Ovary (tissue), 9 donors: ENCODE data around the gene C16orf89. TPM values are rescaled to one million over a fixed set of nuclear protein-coding genes. Genes with fewer than 3 reads are reported as not detected.

Experiments
- DNase-seq, 5 donors: peaks; one replicate each; pipeline ENCODE4 v3.0.0-alpha.2; 2019 to 2020
- H3K27ac ChIP-seq, 2 donors: fragments of 200-600 bp; one replicate each; pipeline versions ENCODE4 v1.5.1 to v1.8.0; 2019 to 2022
- H3K27me3 ChIP-seq: fragments of 200-600 bp; one replicate; pipeline ENCODE4 v1.8.0; 2022
- H3K36me3 ChIP-seq: fragments of 200-600 bp; sonication (generic); one replicate; pipeline ENCODE4 v1.5.1; 2019
- H3K4me1 ChIP-seq: one replicate; pipeline ENCODE4 v1.8.1; 2013; ENCODE audit warnings: mild to moderate bottlenecking, moderate library complexity; ENCODE audit not compliant: insufficient read depth
- H3K4me3 ChIP-seq: fragments of 200-600 bp; sonication (generic); one replicate; pipeline ENCODE4 v1.5.1; 2017
- H3K9me3 ChIP-seq, 2 donors: fragments of 200-600 bp in 1 of 2; sonication (generic) in 1 of 2; one replicate each; pipeline versions ENCODE4 v1.5.1 to v1.8.1; 2013 to 2019; ENCODE audit warnings: mild to moderate bottlenecking in 1 of 2, moderate library complexity in 1 of 2
- EP300 ChIP-seq: sonication (generic); formaldehyde crosslinking; IDR thresholded peaks from one replicate; pipeline ENCODE4 v1.6.1; 2017; ENCODE audit warnings: antibody characterized with exemption
- POLR2A ChIP-seq: fragments of 450-650 bp; IDR thresholded peaks from one replicate; pipeline ENCODE4 v1.6.1; 2017; ENCODE audit warnings: antibody characterized with exemption, mild to moderate bottlenecking, moderate library complexity
- WGBS, 3 donors: extraction: QIAGEN DNeasy Blood & Tissue Kit in 1 of 3; methylation state at CpG; one replicate each; pipeline versions ENCODE4 v1.1.5 to v1.1.7; 2013 to 2017; 5-methylcytosine and 5-hydroxymethylcytosine counted together
- intact Hi-C, 4 donors: fragments of 100-400 bp; cut with DNase I; formaldehyde crosslinking; loops; one replicate each; pipeline versions ENCODE4 v1.11.0 to v1.15.1; 2022 to 2023
- polyA plus RNA-seq, 2 donors: library from polyadenylated mRNA; stranded (reverse); fragments of 200-250 nt in 1 of 2; fragments of 350-450 nt in 1 of 2; fragmentation: Illumina TruSeq in 1 of 2; extraction: RNeasy Lipid Tissue Mini Kit (QIAGEN cat#74804) in 1 of 2; gene quantifications; one replicate each; pipeline ENCODE4 v1.2.3, GENCODE V29; 2013 to 2014
- total RNA-seq, 7 donors: library from RNA; depleted of rRNA in 2 of 7; stranded (reverse); fragments of >200 nt in 2 of 7; fragmentation: NEBNext Ultra II Directional in 3 of 7; extraction: Animal tissue kit (Norgen Biotek cat#: 25700) in 3 of 7; gene quantifications; one replicate each; pipeline versions ENCODE4 v1.1.0 to v1.2.4, GENCODE V29; 2016 to 2023
- TF ChIP-seq, protein P1 (sequence below), 3 donors: fragments of 450-650 bp in 2 of 3; fragments of 200-600 bp in 1 of 3; IDR thresholded peaks; one replicate each; pipeline versions ENCODE4 v1.5.1 to v1.8.0; 2016 to 2022; ENCODE audit warnings: antibody characterized with exemption in 3 of 3, mild to moderate bottlenecking in 1 of 3
- donor health status: DM: no; HTN: no; CAD: no; lungs with moderate emphysema.
- donor health status: DM: no; HTN: no; CAD: no.
- donor health status: Bipolar disorder and iron deficiency.
- donor health status: DM: yes; HTN: yes; CAD: no.
- donor health status: DM: no; HTN: no; CAD: no.
- donor health status: DM: yes; HTN: yes; CAD: no.

Gene C16orf89
- total and polyA plus RNA-seq, 9 donors: 0.37 to 17.5 (median 3.2) TPM; not detected in 1

- Histone ChIP-seq H3K36me3 (no peaks in the 10 kb centered on the region), H3K27me3 (no peaks in the 10 kb centered on the region), H3K9me3 (no peaks in the 10 kb centered on the region), H3K4me3 (no peak overlapping the region), H3K27ac (no peak overlapping the region), H3K4me1 (no peaks in the 10 kb centered on the region)
- intact Hi-C loops: no loop called here
- TF ChIP-seq, protein P1, sequence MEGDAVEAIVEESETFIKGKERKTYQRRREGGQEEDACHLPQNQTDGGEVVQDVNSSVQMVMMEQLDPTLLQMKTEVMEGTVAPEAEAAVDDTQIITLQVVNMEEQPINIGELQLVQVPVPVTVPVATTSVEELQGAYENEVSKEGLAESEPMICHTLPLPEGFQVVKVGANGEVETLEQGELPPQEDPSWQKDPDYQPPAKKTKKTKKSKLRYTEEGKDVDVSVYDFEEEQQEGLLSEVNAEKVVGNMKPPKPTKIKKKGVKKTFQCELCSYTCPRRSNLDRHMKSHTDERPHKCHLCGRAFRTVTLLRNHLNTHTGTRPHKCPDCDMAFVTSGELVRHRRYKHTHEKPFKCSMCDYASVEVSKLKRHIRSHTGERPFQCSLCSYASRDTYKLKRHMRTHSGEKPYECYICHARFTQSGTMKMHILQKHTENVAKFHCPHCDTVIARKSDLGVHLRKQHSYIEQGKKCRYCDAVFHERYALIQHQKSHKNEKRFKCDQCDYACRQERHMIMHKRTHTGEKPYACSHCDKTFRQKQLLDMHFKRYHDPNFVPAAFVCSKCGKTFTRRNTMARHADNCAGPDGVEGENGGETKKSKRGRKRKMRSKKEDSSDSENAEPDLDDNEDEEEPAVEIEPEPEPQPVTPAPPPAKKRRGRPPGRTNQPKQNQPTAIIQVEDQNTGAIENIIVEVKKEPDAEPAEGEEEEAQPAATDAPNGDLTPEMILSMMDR (IDR thresholded peaks at IDR 0.05): no peak
- TF ChIP-seq EP300: no peak
- no peak for TF ChIP-seq POLR2A
- WGBS, 3 donors: 39 to 50% (median 47%) methylated on average over 13 to 15 of the region's 15 CpGs
- DNase-seq: no peak
Measured at GRCh38 chr16:5010576-5011329, 55.0 kb downstream of the C16orf89 start.

GRCh38 chr16:5008311-5008731 is 57.4 kb downstream of the C16orf89 start:
- intact Hi-C loops: no loop called here
- Histone ChIP-seq H3K27ac (no peak overlapping the region), H3K9me3 (no peaks in the 10 kb centered on the region), H3K4me1 (no peaks in the 10 kb centered on the region), H3K27me3 (no peaks in the 10 kb centered on the region), H3K36me3 (no peaks in the 10 kb centered on the region), H3K4me3 (no peak overlapping the region)
- WGBS, 3 donors: 83 to 90% (median 84%) methylated on average over 9 to 18 of the region's 18 CpGs
- TF ChIP-seq, protein P1 (IDR thresholded peaks at IDR 0.05): no peak
- TF ChIP-seq EP300 (no peak), POLR2A (no peak)
- DNase-seq: no peak

DNA sequence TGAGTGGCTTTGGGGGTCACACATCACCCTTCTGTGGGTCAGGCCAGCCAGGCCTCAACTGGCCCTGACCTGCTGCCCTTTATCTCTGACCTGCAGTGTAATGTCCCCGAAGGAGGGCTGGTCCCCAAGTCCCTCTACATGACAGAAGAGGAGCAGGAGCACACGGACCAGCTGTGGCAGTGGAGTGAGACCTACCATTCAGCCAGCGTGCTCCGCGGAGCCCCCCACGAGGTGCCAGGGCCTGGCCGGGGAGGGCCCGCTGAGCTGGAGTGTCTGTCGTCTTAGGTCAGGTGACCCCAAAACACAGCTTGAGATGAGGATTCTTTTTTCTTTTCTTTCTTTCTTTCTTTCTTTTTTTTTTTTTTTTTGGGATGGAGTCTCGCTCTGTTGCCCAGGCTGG is 58.5 kb downstream of the C16orf89 start:
- intact Hi-C loops: no loop called here
- no peaks in the 10 kb centered on the region for H3K36me3 ChIP-seq
- no peak for DNase-seq
- H3K4me3 ChIP-seq: no peak overlapping the region
- H3K27ac ChIP-seq: no peak overlapping the region
- no peaks in the 10 kb centered on the region for H3K27me3 ChIP-seq
- H3K4me1 ChIP-seq: no peaks in the 10 kb centered on the region
- no peak for TF ChIP-seq EP300
- TF ChIP-seq, protein P1 (IDR thresholded peaks at IDR 0.05): no peak
- TF ChIP-seq POLR2A: no peak
- no peaks in the 10 kb centered on the region for H3K9me3 ChIP-seq
- 78 to 86% (median 81%) methylated on average over 10 of the region's 10 CpGs for WGBS, 3 donors

DNA sequence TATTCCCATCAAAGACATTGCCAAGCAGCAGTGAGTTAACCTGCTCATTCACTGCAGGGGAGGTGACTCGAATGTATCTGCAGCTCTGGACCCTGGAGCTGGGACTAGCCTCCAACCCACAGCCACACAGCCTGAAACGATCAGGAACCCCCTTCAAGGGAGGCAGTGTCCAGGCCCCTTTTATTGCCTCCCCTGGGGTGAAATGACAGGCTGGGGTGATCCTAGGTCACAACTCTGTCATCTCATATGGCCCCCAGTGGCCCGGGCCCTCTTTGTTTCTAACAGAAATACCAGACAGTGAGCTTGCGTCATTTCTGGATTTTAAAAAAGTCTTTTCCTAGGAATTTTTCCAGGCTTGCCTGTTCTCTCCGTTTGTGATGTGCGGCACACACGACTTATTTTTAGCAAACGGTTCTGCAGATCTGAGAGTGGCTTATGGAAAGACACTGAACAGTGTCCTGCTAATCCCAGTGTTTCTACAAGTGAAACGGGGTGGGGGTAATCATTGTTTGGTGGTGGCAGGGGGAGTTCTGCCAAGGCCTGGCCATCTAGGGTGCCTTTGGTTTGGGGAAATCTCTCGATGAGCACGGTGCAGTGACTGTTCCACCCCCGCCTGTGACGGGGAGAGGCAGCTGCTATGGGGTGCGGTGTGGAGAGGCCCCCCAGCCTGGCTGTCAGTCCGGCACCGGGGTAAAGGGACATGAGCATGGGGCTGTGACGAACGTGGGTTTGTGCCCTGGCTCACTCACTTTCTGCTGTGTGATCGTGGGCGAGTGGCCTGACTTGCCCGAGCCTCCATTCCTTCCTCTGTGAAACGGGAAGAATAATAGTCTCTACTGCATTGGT is 59.2 kb downstream of the C16orf89 start:
- H3K4me1 ChIP-seq: no peaks in the 10 kb centered on the region
- no peaks in the 10 kb centered on the region for H3K27me3 ChIP-seq
- H3K4me3 ChIP-seq: no peak overlapping the region
- TF ChIP-seq, protein P1 (IDR thresholded peaks at IDR 0.05): no peak
- TF ChIP-seq EP300 (no peak), POLR2A (no peak)
- no peak for DNase-seq
- 74 to 77% (median 77%) methylated on average over 22 of the region's 22 CpGs for WGBS, 3 donors
- no peaks in the 10 kb centered on the region for H3K36me3 ChIP-seq
- intact Hi-C loops: no loop called here
- no peaks in the 10 kb centered on the region for H3K9me3 ChIP-seq
- no peak overlapping the region for H3K27ac ChIP-seq
